HL-60 (cell line): Measurements from ENCODE around the gene ULK1.

Experiments
- CTCF ChIP-seq: IDR thresholded peaks from one replicate; pipeline ENCODE4 v1.5.1; 2011; ENCODE audit warnings: low read length, control low read depth, inconsistent platforms; ENCODE audit not compliant: insufficient read depth
- POLR2AphosphoS5 ChIP-seq: IDR thresholded peaks from 2 replicates; pipeline ENCODE4 v1.6.1; 2012; ENCODE audit warnings: low read depth

DNA sequence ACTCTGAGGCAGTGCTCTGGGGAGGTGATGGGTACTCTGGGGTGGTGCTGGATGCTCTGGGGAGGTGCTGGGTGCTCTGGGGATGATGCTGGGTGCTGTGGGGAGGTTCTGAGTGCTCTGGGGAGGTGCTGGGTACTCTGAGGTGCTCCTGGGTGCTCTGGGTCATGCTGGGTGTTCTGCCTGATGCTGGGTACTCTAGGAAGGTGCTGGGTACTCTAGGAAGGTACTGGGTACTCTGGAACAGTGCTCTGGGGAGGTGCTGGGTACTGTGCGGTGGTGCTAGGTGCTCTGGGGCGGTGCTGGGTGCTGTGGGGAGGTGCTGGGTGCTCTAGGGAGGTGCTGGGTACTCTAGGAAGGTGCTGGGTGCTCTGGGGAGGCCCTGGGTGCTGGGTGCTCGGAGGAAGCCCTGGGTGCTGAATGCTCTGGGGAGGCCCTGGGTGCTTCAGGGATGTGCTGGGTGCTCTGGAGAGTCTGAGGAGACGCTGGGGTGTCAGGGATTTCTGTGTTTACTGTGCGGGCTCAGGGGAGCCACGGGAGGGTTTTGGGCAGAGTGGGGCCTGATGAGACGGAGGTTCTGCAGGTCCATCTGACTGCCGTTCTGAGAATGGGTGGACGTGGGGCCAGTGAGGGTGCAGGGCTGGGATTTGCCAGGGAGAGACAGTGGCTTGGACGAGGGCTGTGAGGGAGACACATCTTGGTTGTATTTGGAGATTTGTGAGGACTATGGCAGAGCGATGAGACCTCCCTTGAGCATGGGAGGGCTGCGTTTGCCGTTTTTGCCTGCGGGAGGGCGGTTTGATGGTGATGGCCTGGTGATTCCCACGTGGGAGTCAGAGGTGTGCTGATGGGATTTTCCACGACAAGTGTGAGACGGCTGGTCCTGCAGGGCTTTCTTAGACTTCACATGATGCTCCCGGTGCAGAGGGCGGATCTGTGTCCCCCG, 36.2 kb upstream of the ULK1 start:
- TF ChIP-seq CTCF (no peak), POLR2AphosphoS5 (no peak)
